Measurements from ENCODE around the gene LMNTD2.

DNA sequence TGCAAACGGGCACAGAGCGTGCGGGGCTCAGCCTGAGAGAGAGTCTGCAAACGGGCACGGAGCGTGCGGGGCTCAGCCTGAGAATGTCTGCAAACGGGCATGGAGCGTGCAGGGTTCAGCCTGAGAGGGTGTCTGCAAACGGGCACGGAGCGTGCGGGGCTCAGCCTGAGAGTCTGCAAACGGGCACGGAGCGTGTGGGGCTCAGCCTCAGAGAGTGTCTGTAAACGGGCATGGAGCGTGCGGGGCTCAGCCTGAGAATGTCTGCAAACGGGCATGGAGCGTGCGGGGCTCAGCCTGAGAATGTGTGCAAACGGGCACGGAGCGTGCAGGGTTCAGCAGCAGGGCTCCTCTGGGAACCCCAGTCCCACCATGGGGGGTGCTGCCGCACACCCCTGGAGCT is 29.3 kb upstream of the LMNTD2 start:
- TF ChIP-seq ISL2 (CRISPR knock-in tag; IDR thresholded peaks at IDR 0.05), result no peak
- TF ChIP-seq PREB (CRISPR knock-in tag; IDR thresholded peaks at IDR 0.05), result no peak
- TF ChIP-seq RAD21 (CRISPR knock-in tag; IDR thresholded peaks at IDR 0.05), result no peak
- TF ChIP-seq TBL1XR1 (IDR thresholded peaks at IDR 0.05; ENCODE audit: borderline replicate concordance, low read length, partially characterized antibody), result no peak
- TF ChIP-seq PAF1 (CRISPR knock-in tag; IDR thresholded peaks at IDR 0.05), result no peak
- TF ChIP-seq MED13 (CRISPR knock-in tag; IDR thresholded peaks at IDR 0.05), result no peak
- no peak for TF ChIP-seq CTCF (CRISPR knock-in tag; IDR thresholded peaks at IDR 0.05)
- TF ChIP-seq ZNF891 (CRISPR knock-in tag; IDR thresholded peaks at IDR 0.05), result no peak
- no peak for TF ChIP-seq ZNF281 (CRISPR knock-in tag; IDR thresholded peaks at IDR 0.05; ENCODE audit: borderline replicate concordance)
- TF ChIP-seq NBN (conservative IDR thresholded peaks at IDR 0.05), result no peak
- TF ChIP-seq ZKSCAN1 (IDR thresholded peaks at IDR 0.05; ENCODE audit: low read length), result no peak
- no peak for TF ChIP-seq HDAC6 (IDR thresholded peaks at IDR 0.05; ENCODE audit: low read depth, low read length)
- no peak for TF ChIP-seq ZNF253 (CRISPR knock-in tag; IDR thresholded peaks at IDR 0.05; ENCODE audit: borderline replicate concordance)
- TF ChIP-seq RBM22 (optimal IDR thresholded peaks at IDR 0.05; ENCODE audit: low read length), result no peak

Measured in HepG2 (cell line).